GM12892 (cell line): ENCODE results near the gene EIF2AK2.

Source experiments
- POLR2A ChIP-seq: IDR thresholded peaks from 2 replicates; pipeline ENCODE4 v1.6.1; 2011; ENCODE audit warnings: low read depth, low read length, control low read depth
- POLR2AphosphoS5 ChIP-seq: IDR thresholded peaks from 2 replicates; pipeline ENCODE4 v1.6.1; 2011; ENCODE audit warnings: low read depth, low read length, control low read depth

- peak; percentile 6; the same call in 1 of the 2 replicates for TF ChIP-seq POLR2A
- TF ChIP-seq POLR2AphosphoS5 = no peak; the same call in 1 of the 2 replicates
These were observed 516 bp downstream of the EIF2AK2 start for GRCh38 chr2:37156071-37156856.
